Measurements from ENCODE around the gene TMTC2.

DNA sequence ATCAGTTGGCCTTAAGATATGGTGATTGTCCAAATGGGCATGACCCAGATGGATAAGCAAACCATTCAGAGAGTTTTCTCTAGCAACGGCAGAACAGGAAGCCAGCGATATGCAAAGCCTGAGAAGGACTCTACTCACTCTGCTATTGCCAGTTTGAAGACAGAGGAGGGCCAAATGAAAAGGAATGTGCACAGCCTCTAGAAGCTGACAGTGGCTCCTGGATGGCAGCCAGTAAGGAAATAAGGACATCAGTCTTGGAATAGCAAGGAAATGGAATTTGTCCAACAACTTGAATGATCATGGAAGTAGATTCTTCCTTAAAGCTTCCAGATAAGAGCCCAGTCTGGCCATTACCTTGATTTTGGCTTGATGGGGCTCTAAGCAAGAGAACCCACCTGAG is 60.0 kb downstream of the TMTC2 start:
- TF ChIP-seq POLR2A (IDR thresholded peaks at IDR 0.05): no peak
- TF ChIP-seq, protein P1, sequence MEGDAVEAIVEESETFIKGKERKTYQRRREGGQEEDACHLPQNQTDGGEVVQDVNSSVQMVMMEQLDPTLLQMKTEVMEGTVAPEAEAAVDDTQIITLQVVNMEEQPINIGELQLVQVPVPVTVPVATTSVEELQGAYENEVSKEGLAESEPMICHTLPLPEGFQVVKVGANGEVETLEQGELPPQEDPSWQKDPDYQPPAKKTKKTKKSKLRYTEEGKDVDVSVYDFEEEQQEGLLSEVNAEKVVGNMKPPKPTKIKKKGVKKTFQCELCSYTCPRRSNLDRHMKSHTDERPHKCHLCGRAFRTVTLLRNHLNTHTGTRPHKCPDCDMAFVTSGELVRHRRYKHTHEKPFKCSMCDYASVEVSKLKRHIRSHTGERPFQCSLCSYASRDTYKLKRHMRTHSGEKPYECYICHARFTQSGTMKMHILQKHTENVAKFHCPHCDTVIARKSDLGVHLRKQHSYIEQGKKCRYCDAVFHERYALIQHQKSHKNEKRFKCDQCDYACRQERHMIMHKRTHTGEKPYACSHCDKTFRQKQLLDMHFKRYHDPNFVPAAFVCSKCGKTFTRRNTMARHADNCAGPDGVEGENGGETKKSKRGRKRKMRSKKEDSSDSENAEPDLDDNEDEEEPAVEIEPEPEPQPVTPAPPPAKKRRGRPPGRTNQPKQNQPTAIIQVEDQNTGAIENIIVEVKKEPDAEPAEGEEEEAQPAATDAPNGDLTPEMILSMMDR (IDR thresholded peaks at IDR 0.05): no peak
